Measurements from ENCODE around the gene TMEM260. TPM values are rescaled to one million over a fixed set of nuclear protein-coding genes. Genes with fewer than 3 reads are reported as not detected.
"Not testable (repeated sequence)": the region's sequence is repeated elsewhere in the genome, so short reads cannot be mapped to it uniquely, and the experiment has no call there.

TMEM260 gene
- total RNA-seq, 3 donors from 2014 or later: 6.8 to 10.1 (median 8.8) TPM

DNA sequence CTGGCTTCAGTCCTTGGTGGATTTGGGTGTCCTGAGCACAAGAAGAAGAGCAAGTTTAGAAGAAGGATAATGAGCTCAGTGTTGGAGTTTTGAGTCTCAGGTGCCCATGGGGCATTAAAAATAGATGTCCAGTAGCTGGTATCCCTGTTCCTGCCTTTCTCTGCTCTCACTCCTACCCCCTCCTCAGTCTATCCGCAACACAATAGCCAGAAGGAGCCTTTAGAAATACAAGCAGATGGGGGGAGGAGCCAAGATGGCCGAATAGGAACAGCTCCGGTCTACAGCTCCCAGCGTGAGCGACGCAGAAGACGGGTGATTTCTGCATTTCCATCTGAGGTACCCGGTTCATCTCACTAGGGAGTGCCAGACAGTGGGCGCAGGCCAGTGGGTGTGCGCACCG lies 87.7 kb downstream of the TMEM260 start:
- not testable (repeated sequence) for H3K9me3 Mint-ChIP-seq; H3K4me1 Mint-ChIP-seq (ENCODE audit: low read depth); H3K36me3 Mint-ChIP-seq (ENCODE audit: insufficient read depth); H3K27me3 Mint-ChIP-seq (ENCODE audit: low read depth); DNase-seq; H3K4me3 Mint-ChIP-seq; ATAC-seq

DNA sequence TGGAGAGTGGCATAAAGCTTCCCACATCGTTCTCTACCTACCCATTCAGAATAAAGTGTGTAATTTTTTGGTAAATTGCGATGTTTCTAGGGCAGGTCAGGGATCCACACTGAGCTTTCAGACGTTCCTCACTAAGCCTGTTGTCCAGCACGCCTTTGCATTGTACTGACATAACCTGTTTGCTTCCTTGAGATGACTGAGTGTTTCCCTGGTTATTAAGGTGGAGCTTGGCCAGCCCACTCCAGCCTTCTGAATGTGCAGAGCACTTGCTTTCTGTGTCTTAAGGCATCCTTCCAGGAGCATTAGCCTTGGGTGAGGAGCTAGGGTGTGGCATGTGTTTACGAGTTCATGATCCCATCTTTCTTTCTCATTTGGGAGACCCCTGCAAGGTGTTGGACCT lies 96.4 kb downstream of the TMEM260 start:
- ATAC-seq: no peak
- Mint-ChIP-seq H3K4me3 (no peak overlapping the region), H3K27me3 (ENCODE audit: low read depth) (no peaks in the 10 kb centered on the region), H3K9me3 (peaks cover 7% of the 10 kb centered on the region), H3K36me3 (ENCODE audit: insufficient read depth) (peaks cover 2% of the 10 kb centered on the region), H3K4me1 (ENCODE audit: low read depth) (no peaks in the 10 kb centered on the region)
- no peak for DNase-seq

DNA sequence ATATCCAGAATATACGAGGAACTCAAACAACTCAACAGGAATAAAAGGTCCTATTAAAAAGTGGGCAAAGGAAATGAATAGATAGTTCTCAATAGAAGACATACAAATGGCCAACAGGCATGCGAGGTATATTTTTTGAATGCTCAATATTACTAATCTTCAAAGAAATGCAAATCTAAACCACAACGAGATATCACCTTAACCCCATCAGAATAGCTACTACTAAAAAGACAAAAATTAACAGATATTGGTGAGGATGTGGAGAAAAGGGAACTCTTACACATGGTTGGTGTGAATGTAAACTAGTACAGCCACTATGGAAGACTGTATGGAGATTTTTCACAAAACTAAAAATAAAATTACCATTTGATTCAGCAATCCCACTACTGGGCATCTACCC lies 99.2 kb downstream of the TMEM260 start:
- ATAC-seq (no peak), DNase-seq (no peak)
- H3K4me3 Mint-ChIP-seq: no peak overlapping the region
- peaks cover 7% of the 10 kb centered on the region for H3K9me3 Mint-ChIP-seq
- peaks cover 2% of the 10 kb centered on the region for H3K36me3 Mint-ChIP-seq (ENCODE audit: insufficient read depth)
- H3K4me1 Mint-ChIP-seq (ENCODE audit: low read depth): no peaks in the 10 kb centered on the region
- no peaks in the 10 kb centered on the region for H3K27me3 Mint-ChIP-seq (ENCODE audit: low read depth)

DNA sequence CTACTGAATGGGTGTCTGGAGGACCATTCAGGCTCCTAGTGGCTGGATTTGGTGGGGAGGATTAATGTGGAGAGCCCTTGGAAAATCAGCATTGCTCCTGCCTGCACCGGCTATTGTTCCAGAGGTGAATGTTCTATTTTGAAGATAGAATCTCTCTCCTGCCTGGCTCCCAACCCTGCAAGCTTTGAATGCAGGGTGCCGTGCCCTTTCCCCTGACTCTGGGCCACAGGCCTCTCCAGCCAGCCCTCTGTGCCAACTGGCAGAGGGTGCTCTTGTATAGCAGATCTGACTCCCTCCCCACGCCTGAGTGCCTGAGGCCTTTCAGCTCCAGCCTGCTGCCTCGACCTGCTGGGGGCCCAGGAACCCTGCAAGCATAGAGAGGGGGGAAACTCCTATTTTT lies 106.8 kb downstream of the TMEM260 start:
- Mint-ChIP-seq H3K27me3 (ENCODE audit: low read depth) (no peaks in the 10 kb centered on the region), H3K36me3 (ENCODE audit: insufficient read depth) (no peaks in the 10 kb centered on the region)
- ATAC-seq: no peak

DNA sequence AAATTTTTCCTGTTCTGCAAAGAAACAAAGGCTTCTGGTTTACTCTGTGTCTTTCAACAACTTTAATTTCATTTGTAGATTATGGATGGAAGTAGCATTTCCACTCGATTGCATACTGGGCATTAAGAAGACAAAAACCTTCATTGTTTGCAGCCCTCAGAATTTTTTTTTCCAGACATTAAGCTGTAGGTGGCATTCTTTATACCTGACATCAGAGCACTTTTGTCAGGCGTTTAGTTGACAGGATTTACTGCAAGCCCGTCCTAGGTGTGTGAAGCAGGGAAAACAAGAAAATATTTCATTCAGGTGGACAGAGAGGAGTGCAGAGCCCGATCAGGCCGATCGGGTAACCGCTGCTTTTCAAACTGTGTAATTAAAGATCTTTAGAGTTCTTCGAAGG lies 107.5 kb downstream of the TMEM260 start:
- DNase-seq (no peak), ATAC-seq (no peak)
- Mint-ChIP-seq H3K4me3 (no peak overlapping the region), H3K27me3 (ENCODE audit: low read depth) (no peaks in the 10 kb centered on the region), H3K9me3 (no peaks in the 10 kb centered on the region), H3K36me3 (ENCODE audit: insufficient read depth) (no peaks in the 10 kb centered on the region), H3K4me1 (ENCODE audit: low read depth) (no peaks in the 10 kb centered on the region)

More for the DNA sequence above, 106.8 kb downstream of the TMEM260 start:
- Mint-ChIP-seq H3K4me1 (ENCODE audit: low read depth) (no peaks in the 10 kb centered on the region), H3K4me3 (no peak overlapping the region), H3K9me3 (no peaks in the 10 kb centered on the region)
- DNase-seq: no peak

DNA sequence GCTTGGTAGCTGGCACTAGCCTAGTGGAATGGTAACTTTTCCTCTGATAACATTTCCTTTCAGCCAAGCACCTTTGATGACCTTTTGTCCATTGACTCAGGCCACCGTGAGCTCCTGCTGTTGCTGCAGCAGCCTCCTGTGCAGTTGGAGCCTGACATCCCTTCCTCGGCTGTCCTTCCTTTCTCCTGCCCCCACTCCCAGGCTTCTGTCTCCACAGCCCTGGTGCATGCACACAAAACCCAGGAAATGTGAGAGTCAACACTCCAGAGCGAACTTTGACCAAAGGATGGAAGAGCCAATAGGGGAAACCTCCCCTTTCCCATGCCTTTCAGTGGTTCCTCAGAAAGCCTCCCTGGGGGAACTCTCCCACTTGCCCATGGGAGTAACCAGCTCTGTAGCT lies 115.0 kb downstream of the TMEM260 start:
- peaks cover 10% of the 10 kb centered on the region for H3K27me3 Mint-ChIP-seq (ENCODE audit: low read depth)
- H3K4me3 Mint-ChIP-seq: no peak overlapping the region
- no peaks in the 10 kb centered on the region for H3K9me3 Mint-ChIP-seq
- no peak for ATAC-seq
- no peaks in the 10 kb centered on the region for H3K4me1 Mint-ChIP-seq (ENCODE audit: low read depth)
- no peak for DNase-seq
- H3K36me3 Mint-ChIP-seq (ENCODE audit: insufficient read depth): no peaks in the 10 kb centered on the region

DNA sequence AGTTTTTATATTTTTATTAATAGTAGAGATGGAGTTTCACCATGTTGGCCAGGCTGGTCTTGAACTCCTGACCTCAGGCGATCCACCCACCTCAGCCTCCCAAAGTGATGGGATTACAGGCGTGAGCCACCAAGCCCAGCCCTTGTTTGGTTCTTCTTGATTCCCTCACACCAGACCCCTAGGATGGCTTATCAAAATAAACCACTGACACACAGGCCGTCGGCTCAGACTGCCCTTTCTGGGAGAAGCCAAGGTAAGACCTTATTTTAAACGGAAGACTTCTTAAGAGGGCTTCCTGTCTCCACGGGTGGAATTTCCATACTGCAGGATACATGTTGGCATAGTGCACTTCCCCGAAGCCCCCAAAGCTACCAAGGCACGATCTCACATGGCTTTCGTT lies 115.6 kb downstream of the TMEM260 start:
- H3K36me3 Mint-ChIP-seq (ENCODE audit: insufficient read depth); DNase-seq; ATAC-seq: not testable (repeated sequence)

More for the DNA sequence above, 115.6 kb downstream of the TMEM260 start:
- H3K4me3 Mint-ChIP-seq; H3K9me3 Mint-ChIP-seq; H3K27me3 Mint-ChIP-seq (ENCODE audit: low read depth); H3K4me1 Mint-ChIP-seq (ENCODE audit: low read depth): not testable (repeated sequence)

Other genes with a start within 250 kb of the TMEM260 start
- not detected for gene OTX2, start 230.7 kb downstream of the TMEM260 start, total RNA-seq

Data from activated T-cell treated with anti-CD3 and anti-CD28 coated beads, Interleukin-2, amount 50 U/mL, for 4 hours (primary cell).